ENCODE results near the gene DSG3.

- TF ChIP-seq POLR2AphosphoS5 (IDR thresholded peaks at IDR 0.05; ENCODE audit: borderline replicate concordance, low read depth, low read length) (no peak), EZH2 (IDR thresholded peaks at IDR 0.05) (no peak)
These were observed 49.9 kb downstream of the DSG3 start for GRCh38 chr18:31497404-31497835.

All from SK-N-MC (cell line).